Smooth muscle cell (in vitro differentiated cells): ENCODE measurements around the gene ATXN1. TPM values are rescaled to one million over a fixed set of nuclear protein-coding genes. Genes with fewer than 3 reads are reported as not detected.
"Not testable (repeated sequence)": the region's sequence is repeated elsewhere in the genome, so short reads cannot be mapped to it uniquely, and the experiment has no call there.

Source experiments
- DNase-seq: peaks from one replicate; lab custom pipeline; 2025; ENCODE audit not compliant: unreplicated experiment; lab: John Stamatoyannopoulos, UW
- H2AFZ ChIP-seq: fragments of 200-600 bp; sonication (generic); 2 replicates; pipeline ENCODE4 v1.6.0; 2016; ENCODE audit warnings: antibody characterized with exemption, low read depth, mild to moderate bottlenecking
- H3F3A ChIP-seq: fragments of 200-600 bp; sonication (generic); 2 replicates; pipeline ENCODE4 v1.6.0; 2017; ENCODE audit warnings: antibody characterized with exemption, low read depth
- H3K27ac ChIP-seq: fragments of 200-600 bp; sonication (generic); 2 replicates; pipeline ENCODE4 v1.5.1; 2016; ENCODE audit warnings: low read depth, mild to moderate bottlenecking
- H3K27me3 ChIP-seq: fragments of 200-600 bp; sonication (generic); 2 replicates; pipeline ENCODE4 v1.6.1; 2016; ENCODE audit warnings: low read depth, mild to moderate bottlenecking
- H3K36me3 ChIP-seq: fragments of 200-600 bp; sonication (generic); 2 replicates; pipeline ENCODE4 v1.5.1; 2016; ENCODE audit warnings: low read depth
- H3K4me1 ChIP-seq: fragments of 200-600 bp; sonication (generic); 2 replicates; pipeline ENCODE4 v1.5.1; 2016; ENCODE audit warnings: low read depth
- H3K4me2 ChIP-seq: fragments of 200-600 bp; sonication (generic); 2 replicates; pipeline ENCODE4 v1.6.0; 2016; ENCODE audit warnings: mild to moderate bottlenecking
- H3K4me3 ChIP-seq: fragments of 200-600 bp; sonication (generic); 2 replicates; pipeline ENCODE4 v1.5.1; 2016; ENCODE audit warnings: mild to moderate bottlenecking
- H3K79me2 ChIP-seq: fragments of 200-600 bp; sonication (generic); 2 replicates; pipeline ENCODE4 v1.6.0; 2016; ENCODE audit warnings: low read depth, mild to moderate bottlenecking
- H3K9ac ChIP-seq: fragments of 200-600 bp; sonication (generic); 2 replicates; pipeline ENCODE4 v1.6.0; 2016; ENCODE audit warnings: low read depth
- H3K9me3 ChIP-seq: fragments of 200-600 bp; sonication (generic); replicated peaks from 2 replicates; pipeline ENCODE4 v1.5.1; 2016; ENCODE audit warnings: low read depth
- H4K20me1 ChIP-seq: fragments of 200-600 bp; sonication (generic); 2 replicates; pipeline ENCODE4 v1.6.0; 2016; ENCODE audit warnings: low read depth
- WGBS: methylation state at CpG from one replicate; pipeline ENCODE4 v1.1.7; 2016; ENCODE audit warnings: low lambda C conversion rate; 5-methylcytosine and 5-hydroxymethylcytosine counted together
- polyA plus RNA-seq: library from polyadenylated mRNA; unstranded; fragments of >200 nt; fragmentation: Nextera tagmentation; extraction: Ambion mirVana; gene quantifications from 2 replicates; pipeline ENCODE4 v1.2.1, GENCODE V29; 2016
- total RNA-seq: library from RNA; depleted of rRNA; stranded (reverse); fragments of >200 nt; gene quantifications from 2 replicates; pipeline ENCODE4 v1.2.3, GENCODE V29; 2014
- TF ChIP-seq, protein P1 (sequence below): fragments of 200-600 bp; sonication (generic); IDR thresholded peaks from 2 replicates; pipeline ENCODE4 v1.5.1; 2017; ENCODE audit warnings: borderline replicate concordance, mild to moderate bottlenecking, antibody characterized with exemption; ENCODE audit not compliant: insufficient read depth, poor library complexity, severe bottlenecking

ATXN1 gene
- total and polyA plus RNA-seq, 2 experiments from 2014 or later, result 17.9 to 40.6 TPM

DNA sequence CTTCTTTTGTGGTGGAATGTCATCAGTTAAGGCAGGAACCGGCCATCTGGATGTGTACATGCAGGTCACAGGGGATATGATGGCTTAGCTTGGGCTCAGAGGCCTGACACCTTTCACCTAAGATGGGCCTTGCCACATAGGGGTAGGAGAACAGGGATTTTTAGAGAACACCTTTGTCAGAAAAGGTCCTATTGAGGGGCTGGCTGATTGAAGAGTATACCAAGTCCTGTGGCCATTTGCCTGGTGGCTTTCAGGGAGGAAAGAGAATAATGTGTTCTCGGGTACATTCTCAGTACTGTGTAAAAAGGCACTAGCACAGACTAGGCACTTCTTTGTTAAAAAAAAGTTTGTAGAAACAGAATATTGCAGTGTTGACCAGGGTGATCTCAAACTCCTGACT, 496.5 kb downstream of the ATXN1 start:
- WGBS, result 86% methylated on average over 2 of the region's 2 CpGs
- TF ChIP-seq, protein P1, sequence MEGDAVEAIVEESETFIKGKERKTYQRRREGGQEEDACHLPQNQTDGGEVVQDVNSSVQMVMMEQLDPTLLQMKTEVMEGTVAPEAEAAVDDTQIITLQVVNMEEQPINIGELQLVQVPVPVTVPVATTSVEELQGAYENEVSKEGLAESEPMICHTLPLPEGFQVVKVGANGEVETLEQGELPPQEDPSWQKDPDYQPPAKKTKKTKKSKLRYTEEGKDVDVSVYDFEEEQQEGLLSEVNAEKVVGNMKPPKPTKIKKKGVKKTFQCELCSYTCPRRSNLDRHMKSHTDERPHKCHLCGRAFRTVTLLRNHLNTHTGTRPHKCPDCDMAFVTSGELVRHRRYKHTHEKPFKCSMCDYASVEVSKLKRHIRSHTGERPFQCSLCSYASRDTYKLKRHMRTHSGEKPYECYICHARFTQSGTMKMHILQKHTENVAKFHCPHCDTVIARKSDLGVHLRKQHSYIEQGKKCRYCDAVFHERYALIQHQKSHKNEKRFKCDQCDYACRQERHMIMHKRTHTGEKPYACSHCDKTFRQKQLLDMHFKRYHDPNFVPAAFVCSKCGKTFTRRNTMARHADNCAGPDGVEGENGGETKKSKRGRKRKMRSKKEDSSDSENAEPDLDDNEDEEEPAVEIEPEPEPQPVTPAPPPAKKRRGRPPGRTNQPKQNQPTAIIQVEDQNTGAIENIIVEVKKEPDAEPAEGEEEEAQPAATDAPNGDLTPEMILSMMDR, result no peak
- DNase-seq, result no peak
- no peaks in the 10 kb centered on the region for H3F3A ChIP-seq
- no peak overlapping the region for H3K4me2 ChIP-seq
- H2AFZ ChIP-seq, result no peak overlapping the region
- no peak overlapping the region for H3K9ac ChIP-seq
- H3K27me3 ChIP-seq, result no peaks in the 10 kb centered on the region
- H4K20me1 ChIP-seq, result no peaks in the 10 kb centered on the region
- no peaks in the 10 kb centered on the region for H3K79me2 ChIP-seq
- no peak overlapping the region for H3K4me3 ChIP-seq
- H3K9me3 ChIP-seq, result no peaks in the 10 kb centered on the region
- H3K36me3 ChIP-seq, result no peaks in the 10 kb centered on the region
- no peak overlapping the region for H3K27ac ChIP-seq
- no peaks in the 10 kb centered on the region for H3K4me1 ChIP-seq

- not testable (repeated sequence) for H3K27me3 ChIP-seq, H3K27ac ChIP-seq, H4K20me1 ChIP-seq, H3K36me3 ChIP-seq, DNase-seq, H3F3A ChIP-seq, H3K4me2 ChIP-seq, H3K9me3 ChIP-seq, H3K4me1 ChIP-seq, H3K79me2 ChIP-seq, H3K4me3 ChIP-seq, H2AFZ ChIP-seq, H3K9ac ChIP-seq
- 90% methylated on average over 13 of the region's 13 CpGs for WGBS
Measured at GRCh38 chr6:16263464-16264099, 497.7 kb downstream of the ATXN1 start.

GRCh38 chr6:16262773-16263172, 498.5 kb downstream of the ATXN1 start:
- not testable (repeated sequence) for H2AFZ ChIP-seq, H3K4me1 ChIP-seq, H3K4me3 ChIP-seq, H3K79me2 ChIP-seq, H3K27ac ChIP-seq, H3K9ac ChIP-seq, H3K9me3 ChIP-seq, H3K27me3 ChIP-seq, H3K36me3 ChIP-seq, DNase-seq, H4K20me1 ChIP-seq, H3F3A ChIP-seq, H3K4me2 ChIP-seq
- WGBS, result 58% methylated on average over 12 of the region's 12 CpGs

- H3K36me3 ChIP-seq, H3K4me2 ChIP-seq: not testable (repeated sequence)
- WGBS, result 89% methylated on average over 9 of the region's 9 CpGs
Measured at GRCh38 chr6:16260602-16261001, 500.7 kb downstream of the ATXN1 start.

DNA sequence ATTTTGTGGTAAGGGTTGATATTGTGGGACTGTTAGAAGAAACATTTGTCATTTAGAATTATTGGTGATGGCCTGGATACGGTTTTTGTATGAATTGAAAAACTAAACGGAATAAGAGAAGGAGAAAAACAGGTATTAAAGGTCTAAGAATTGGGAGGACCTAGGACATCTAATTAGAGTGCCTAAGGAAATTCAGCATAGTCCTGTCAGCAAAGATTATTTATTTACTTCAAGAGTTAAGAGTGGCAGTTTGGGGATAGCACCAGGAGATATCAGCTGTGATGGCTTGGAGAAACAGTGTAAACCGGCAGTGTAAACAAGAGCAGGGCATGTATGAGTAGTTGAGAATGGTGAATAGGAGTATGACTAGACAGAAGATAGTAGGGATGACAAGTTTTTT, 501.7 kb downstream of the ATXN1 start:
- not testable (repeated sequence) for H2AFZ ChIP-seq, H3K9ac ChIP-seq, H3K4me2 ChIP-seq, H3K27ac ChIP-seq, H3K9me3 ChIP-seq, H3K4me1 ChIP-seq, H3K27me3 ChIP-seq, H3K4me3 ChIP-seq, H3K79me2 ChIP-seq, H3K36me3 ChIP-seq, H3F3A ChIP-seq, DNase-seq, H4K20me1 ChIP-seq
- WGBS, result 91% methylated on average over 2 of the region's 3 CpGs

More at GRCh38 chr6:16260602-16261001, 500.7 kb downstream of the ATXN1 start:
- H4K20me1 ChIP-seq, H3K4me3 ChIP-seq, H3K9ac ChIP-seq, H3K9me3 ChIP-seq, H3F3A ChIP-seq, DNase-seq, H3K27me3 ChIP-seq, H2AFZ ChIP-seq, H3K27ac ChIP-seq, H3K4me1 ChIP-seq, H3K79me2 ChIP-seq: not testable (repeated sequence)
